22Rv1 (cell line): Measurements from ENCODE around the gene UBE2E2.

Source experiments
- CTCF ChIP-seq: fragments of 450-650 bp; IDR thresholded peaks from 2 replicates; pipeline ENCODE4 v1.5.1; 2017; ENCODE audit warnings: mild to moderate bottlenecking
- ZFX ChIP-seq: fragments of 450-650 bp; IDR thresholded peaks from 2 replicates; pipeline ENCODE4 v1.6.1; 2017; ENCODE audit warnings: antibody characterized with exemption, borderline replicate concordance

GRCh38 chr3:23308986-23309625, 106.0 kb downstream of the UBE2E2 start:
- TF ChIP-seq CTCF (no peak), ZFX (no peak)
